ENCODE data around the gene USP47. TPM values are rescaled to one million over a fixed set of nuclear protein-coding genes. Genes with fewer than 3 reads are reported as not detected.

Gene USP47
- total RNA-seq, 1 donor from 2014 or later = 53.7 TPM

GRCh38 chr11:11923828-11924227 lies 82.1 kb downstream of the USP47 start:
- Histone ChIP-seq H3K9me3 (replicated peaks) (no peaks in the 10 kb centered on the region), H3K36me3 (peaks cover 52% of the 10 kb centered on the region), H3K27me3 (ENCODE audit: low read depth) (no peaks in the 10 kb centered on the region), H3K4me1 (peaks cover 23% of the 10 kb centered on the region), H3K27ac (replicated peaks) (no peak overlapping the region), H3K4me3 (no peak overlapping the region)
- intact Hi-C loops (cut with micrococcal nuclease) = no loop called here
- DNase-seq = no peak
- no peak for TF ChIP-seq CTCF (IDR thresholded peaks at IDR 0.05; ENCODE audit: borderline replicate concordance)

- Histone ChIP-seq H3K36me3 (peaks cover 65% of the 10 kb centered on the region), H3K4me3 (no peak overlapping the region), H3K9me3 (replicated peaks) (no peaks in the 10 kb centered on the region), H3K27ac (replicated peaks) (no peak overlapping the region), H3K4me1 (peaks cover 17% of the 10 kb centered on the region), H3K27me3 (ENCODE audit: low read depth) (no peaks in the 10 kb centered on the region)
- no peak for TF ChIP-seq CTCF (IDR thresholded peaks at IDR 0.05; ENCODE audit: borderline replicate concordance)
- DNase-seq = no peak
- intact Hi-C loops (cut with micrococcal nuclease) = loop anchor here (5.0 to 10.0 kb wide), 2 partner anchors 112 to 355 kb away; no protein-coding TSS in a partner anchor
Observed at GRCh38 chr11:11929920-11930319, 88.1 kb downstream of the USP47 start.

GRCh38 chr11:11931461-11932055 lies 89.8 kb downstream of the USP47 start:
- no peak for DNase-seq

GRCh38 chr11:11935536-11935935 lies 93.8 kb downstream of the USP47 start:
- no peak overlapping the region for H3K4me3 ChIP-seq
- intact Hi-C loops (cut with micrococcal nuclease) = loop anchor here (10.0 kb wide), 1 partner anchor 349 kb away; no protein-coding TSS in a partner anchor
- peaks cover 75% of the 10 kb centered on the region for H3K36me3 ChIP-seq
- no peak for DNase-seq
- TF ChIP-seq CTCF (IDR thresholded peaks at IDR 0.05; ENCODE audit: borderline replicate concordance) = no peak
- H3K27me3 ChIP-seq (ENCODE audit: low read depth) = no peaks in the 10 kb centered on the region
- peaks cover 13% of the 10 kb centered on the region for H3K4me1 ChIP-seq
- no peak overlapping the region for H3K27ac ChIP-seq (replicated peaks)
- H3K9me3 ChIP-seq (replicated peaks) = no peaks in the 10 kb centered on the region

More at GRCh38 chr11:11931461-11932055, 89.8 kb downstream of the USP47 start:
- Histone ChIP-seq H3K27me3 (ENCODE audit: low read depth) (no peaks in the 10 kb centered on the region), H3K9me3 (replicated peaks) (no peaks in the 10 kb centered on the region), H3K36me3 (peaks cover 65% of the 10 kb centered on the region), H3K4me3 (no peak overlapping the region), H3K4me1 (peaks cover 17% of the 10 kb centered on the region), H3K27ac (replicated peaks) (no peak overlapping the region)
- intact Hi-C loops (cut with micrococcal nuclease) = loop anchor here (5.0 to 10.0 kb wide), 2 partner anchors 111 to 353 kb away; no protein-coding TSS in a partner anchor
- TF ChIP-seq CTCF (IDR thresholded peaks at IDR 0.05; ENCODE audit: borderline replicate concordance) = peak; percentile 76

GRCh38 chr11:11937433-11937832 lies 95.7 kb downstream of the USP47 start:
- Histone ChIP-seq H3K36me3 (peaks cover 82% of the 10 kb centered on the region), H3K27ac (replicated peaks) (no peak overlapping the region), H3K4me1 (peaks cover 2% of the 10 kb centered on the region), H3K9me3 (replicated peaks) (no peaks in the 10 kb centered on the region), H3K4me3 (no peak overlapping the region), H3K27me3 (ENCODE audit: low read depth) (no peaks in the 10 kb centered on the region)
- no peak for DNase-seq
- no peak for TF ChIP-seq CTCF (IDR thresholded peaks at IDR 0.05; ENCODE audit: borderline replicate concordance)
- intact Hi-C loops (cut with micrococcal nuclease) = loop anchor here (10.0 kb wide), 1 partner anchor 347 kb away; no protein-coding TSS in a partner anchor
